Fibroblast of lung (primary cell): ENCODE results near the gene CHRNA10. TPM values are rescaled to one million over a fixed set of nuclear protein-coding genes. Genes with fewer than 3 reads are reported as not detected.

ENCODE experiments used
- DNase-seq, 2 donors: peaks; one replicate each; pipeline versions ENCODE4 v3.0.0 to v3.0.0-alpha.2; 2010; ENCODE audit warnings: low read depth in 2 of 2
- H2AFZ ChIP-seq: 2 replicates; pipeline ENCODE4 v1.5.1; 2012; ENCODE audit warnings: low read length, control low read depth, inconsistent platforms
- H3K27ac ChIP-seq: 2 replicates; pipeline ENCODE4 v1.5.1; 2011; ENCODE audit warnings: low read length, control low read depth; ENCODE audit not compliant: insufficient read depth
- H3K27me3 ChIP-seq: 2 replicates; pipeline ENCODE4 v1.5.1; 2011; ENCODE audit warnings: mild to moderate bottlenecking, low read length; ENCODE audit not compliant: control insufficient read depth, insufficient read depth
- H3K36me3 ChIP-seq: 2 replicates; pipeline ENCODE4 v1.5.1; 2011; ENCODE audit warnings: low read length; ENCODE audit not compliant: control insufficient read depth, insufficient read depth
- H3K4me1 ChIP-seq: 2 replicates; pipeline ENCODE4 v1.5.1; 2011; ENCODE audit warnings: low read length; ENCODE audit not compliant: control insufficient read depth, insufficient read depth; ENCODE audit errors: extremely low read depth
- H3K4me2 ChIP-seq: 2 replicates; pipeline ENCODE4 v1.5.1; 2011; ENCODE audit warnings: low read length, control low read depth; ENCODE audit not compliant: insufficient read depth; ENCODE audit errors: extremely low read depth
- H3K4me3 ChIP-seq, 4 experiments: fragments of 200-600 bp in 1 of 4; sonication (generic) in 1 of 4; replicated peaks in 1 of 4; 2 replicates each; pipeline ENCODE4 v1.5.1; 2011 to 2016; ENCODE audit warnings: low read length in 4 of 4, low read depth in 3 of 4, mild to moderate bottlenecking in 3 of 4, control low read depth in 2 of 4, inconsistent platforms in 1 of 4, mixed read lengths in 1 of 4; ENCODE audit not compliant: insufficient read depth in 1 of 4; ENCODE audit errors: control extremely low read depth in 1 of 4
- H3K79me2 ChIP-seq: 2 replicates; pipeline ENCODE4 v1.5.1; 2012; ENCODE audit warnings: mild to moderate bottlenecking, low read length, inconsistent platforms; ENCODE audit not compliant: control insufficient read depth, insufficient read depth
- H3K9ac ChIP-seq: 2 replicates; pipeline ENCODE4 v1.5.1; 2011; ENCODE audit warnings: mild to moderate bottlenecking, low read length, control low read depth; ENCODE audit not compliant: insufficient read depth
- H3K9me3 ChIP-seq: 2 replicates; pipeline ENCODE4 v1.5.1; 2012; ENCODE audit warnings: low read depth, low read length; ENCODE audit not compliant: control insufficient read depth, insufficient read depth
- H4K20me1 ChIP-seq: 2 replicates; pipeline ENCODE4 v1.5.1; 2011; ENCODE audit warnings: low read length; ENCODE audit not compliant: control insufficient read depth, insufficient read depth; ENCODE audit errors: extremely low read depth
- CTCF ChIP-seq, 2 donors: IDR thresholded peaks in 1 of 2; conservative IDR thresholded peaks in 1 of 2; 1 replicate in 1 of 2; 2 replicates in 1 of 2; pipeline ENCODE4 v1.5.1; 2011 to 2012; ENCODE audit warnings: low read length in 2 of 2, control low read depth in 1 of 2, inconsistent platforms in 1 of 2, low read depth in 1 of 2, mild to moderate bottlenecking in 1 of 2
- EZH2 ChIP-seq: IDR thresholded peaks from 2 replicates; pipeline ENCODE4 v1.5.1; 2012; ENCODE audit warnings: low read length, control low read depth, mild to moderate bottlenecking; ENCODE audit errors: missing control alignments
- polyA plus RNA-seq, 2 donors: library from polyadenylated mRNA; depleted of rRNA in 1 of 2; stranded (reverse) in 1 of 2; unstranded in 1 of 2; fragments of >200 nt; gene quantifications; 2 replicates each; pipeline ENCODE4 v1.2.1, GENCODE V29; 2011 to 2012; ENCODE audit warnings: missing spikeins in 1 of 2
- total RNA-seq: library from RNA; depleted of rRNA; stranded (reverse); fragments of >200 nt; gene quantifications from 2 replicates; pipeline ENCODE4 v1.2.1, GENCODE V29; 2014

The CHRNA10 gene
- total and polyA plus RNA-seq, 2 donors (not counting 1 experiment from before 2014, with no cell fraction given), result 0.16 to 0.50 TPM

GRCh38 chr11:3669128-3669527, 2.1 kb downstream of the CHRNA10 start:
- Histone ChIP-seq H3K27ac (no peak overlapping the region), H3K36me3 (peaks cover 17% of the 10 kb centered on the region), H4K20me1 (no peaks in the 10 kb centered on the region), H3K27me3 (no peaks in the 10 kb centered on the region), H3K4me1 (no peaks in the 10 kb centered on the region), H3K4me2 (no peak overlapping the region), H3K4me3 (no peak overlapping the region), H3K9me3 (no peaks in the 10 kb centered on the region), H3K9ac (no peak overlapping the region), H2AFZ (no peak overlapping the region), H3K79me2 (no peaks in the 10 kb centered on the region)
- no peak for TF ChIP-seq CTCF (conservative IDR thresholded peaks at IDR 0.05 in 1 of 2, IDR thresholded peaks at IDR 0.05 in 1 of 2; ENCODE audit: low read depth in 1 of 2, low read length in 2 of 2)
- no peak for TF ChIP-seq EZH2
- DNase-seq, result no peak

- Histone ChIP-seq H4K20me1 (no peaks in the 10 kb centered on the region), H3K4me3 (no peak overlapping the region), H3K36me3 (peaks cover 17% of the 10 kb centered on the region), H3K79me2 (no peaks in the 10 kb centered on the region), H3K27me3 (no peaks in the 10 kb centered on the region), H3K4me2 (no peak overlapping the region), H2AFZ (no peak overlapping the region), H3K9ac (no peak overlapping the region), H3K4me1 (no peaks in the 10 kb centered on the region), H3K9me3 (no peaks in the 10 kb centered on the region), H3K27ac (no peak overlapping the region)
- TF ChIP-seq CTCF (conservative IDR thresholded peaks at IDR 0.05 in 1 of 2, IDR thresholded peaks at IDR 0.05 in 1 of 2; ENCODE audit: low read depth in 1 of 2, low read length in 2 of 2) (no peak), EZH2 (no peak)
- DNase-seq, result no peak
Observed at GRCh38 chr11:3667149-3668035, 3.8 kb downstream of the CHRNA10 start.

GRCh38 chr11:3666023-3666530, 5.1 kb downstream of the CHRNA10 start:
- DNase-seq, result no peak
- H3K27me3 ChIP-seq, result no peaks in the 10 kb centered on the region
- no peak overlapping the region for H2AFZ ChIP-seq
- H3K4me1 ChIP-seq, result no peaks in the 10 kb centered on the region
- no peak overlapping the region for H3K4me3 ChIP-seq
- peaks cover 9% of the 10 kb centered on the region for H3K36me3 ChIP-seq
- no peaks in the 10 kb centered on the region for H3K79me2 ChIP-seq
- H4K20me1 ChIP-seq, result no peaks in the 10 kb centered on the region
- no peaks in the 10 kb centered on the region for H3K9me3 ChIP-seq
- H3K4me2 ChIP-seq, result no peak overlapping the region
- TF ChIP-seq EZH2 (no peak), CTCF (conservative IDR thresholded peaks at IDR 0.05 in 1 of 2, IDR thresholded peaks at IDR 0.05 in 1 of 2; ENCODE audit: low read depth in 1 of 2, low read length in 2 of 2) (no peak)
- no peak overlapping the region for H3K9ac ChIP-seq
- no peak overlapping the region for H3K27ac ChIP-seq
